ENCODE results near the gene CACNA1G. TPM values are rescaled to one million over a fixed set of nuclear protein-coding genes. Genes with fewer than 3 reads are reported as not detected.
A peak's percentile ranks its signal among the peaks of the same experiment; 100 is the strongest.

Gene CACNA1G
- total RNA-seq, 1 experiment from 2014 or later: 6.7 TPM

GRCh38 chr17:50547035-50547735, 13.3 kb upstream of the CACNA1G start, which contains the start of gene SPATA20 (continued):
- TF ChIP-seq USF1 (CRISPR knock-in tag; IDR thresholded peaks at IDR 0.05) (no peak), ZNF281 (CRISPR knock-in tag; IDR thresholded peaks at IDR 0.05) (0 out of 2 replicates have a peak, but pooled peaks have one; percentile 73), USF2 (CRISPR knock-in tag; IDR thresholded peaks at IDR 0.05) (no peak), NFATC4 (CRISPR knock-in tag; IDR thresholded peaks at IDR 0.05) (no peak), ESRRA (CRISPR knock-in tag; IDR thresholded peaks at IDR 0.05; ENCODE audit: borderline replicate concordance) (0 out of 2 replicates have a peak, but pooled peaks have one; percentile 14), EMX1 (CRISPR knock-in tag; IDR thresholded peaks at IDR 0.05) (no peak), NFYB (CRISPR knock-in tag; conservative IDR thresholded peaks at IDR 0.05; ENCODE audit: low read depth) (no peak), ZNF416 (CRISPR knock-in tag; IDR thresholded peaks at IDR 0.05) (no peak), SMAD4 (CRISPR knock-in tag; IDR thresholded peaks at IDR 0.05) (no peak), TEAD4 (CRISPR knock-in tag; IDR thresholded peaks at IDR 0.05) (no peak), PREB (CRISPR knock-in tag; IDR thresholded peaks at IDR 0.05; ENCODE audit: borderline replicate concordance) (no peak), GABPB1 (CRISPR knock-in tag; IDR thresholded peaks at IDR 0.05) (peak; percentile 55; the same call in 1 of the 2 replicates), JUN (CRISPR knock-in tag; IDR thresholded peaks at IDR 0.05) (no peak), GTF2I (CRISPR knock-in tag; conservative IDR thresholded peaks at IDR 0.05) (no peak)

- ATAC-seq (no peak), DNase-seq (ENCODE audit: low spot score) (no peak)
- Mint-ChIP-seq H3K36me3 (no peaks in the 10 kb centered on the region), H3K4me3 (peak overlapping the region; percentile 66), H3K9me3 (no peaks in the 10 kb centered on the region), H3K4me1 (peaks cover 14% of the 10 kb centered on the region), H3K27ac (no peak overlapping the region), H3K27me3 (ENCODE audit: low read depth) (peaks cover 8% of the 10 kb centered on the region)
- TF ChIP-seq ZNF396 (CRISPR knock-in tag; IDR thresholded peaks at IDR 0.05; ENCODE audit: borderline replicate concordance) (no peak), NR3C1 (CRISPR knock-in tag; conservative IDR thresholded peaks at IDR 0.05; ENCODE audit: low read depth) (no peak)
- POLR2A ChIA-PET: interaction anchor here (1.3 kb wide), 1 partner anchor 12 kb away, joined by 4 read pairs; no protein-coding TSS in a partner anchor
- CTCF ChIA-PET: interaction anchor here (0.6 to 2.7 kb wide), 7 partner anchors 15 to 235 kb away, joined by 3 to 25 read pairs (median 4); no protein-coding TSS in a partner anchor
These were observed 12.8 kb upstream of the CACNA1G start for GRCh38 chr17:50547736-50548083.

GRCh38 chr17:50548831-50549230, 11.7 kb upstream of the CACNA1G start:
- Mint-ChIP-seq H3K9me3 (no peaks in the 10 kb centered on the region), H3K4me1 (peaks cover 6% of the 10 kb centered on the region; the same call in 1 of the 2 replicates), H3K27ac (no peak overlapping the region), H3K4me3 (no peak overlapping the region), H3K36me3 (no peaks in the 10 kb centered on the region), H3K27me3 (ENCODE audit: low read depth) (peaks cover 8% of the 10 kb centered on the region)
- CTCF ChIA-PET: interaction anchor here (1.1 to 5.6 kb wide), 4 partner anchors 14 to 77 kb away, joined by 4 to 313 read pairs (median 80); partner anchors contain the start of gene CACNA1G
- no peak for ATAC-seq
- no peak for DNase-seq (ENCODE audit: low spot score)
- TF ChIP-seq GABPB1 (CRISPR knock-in tag; IDR thresholded peaks at IDR 0.05): no peak
- POLR2A ChIA-PET: no interaction called here
